ENCODE results near the gene ATP8A1.

DNA sequence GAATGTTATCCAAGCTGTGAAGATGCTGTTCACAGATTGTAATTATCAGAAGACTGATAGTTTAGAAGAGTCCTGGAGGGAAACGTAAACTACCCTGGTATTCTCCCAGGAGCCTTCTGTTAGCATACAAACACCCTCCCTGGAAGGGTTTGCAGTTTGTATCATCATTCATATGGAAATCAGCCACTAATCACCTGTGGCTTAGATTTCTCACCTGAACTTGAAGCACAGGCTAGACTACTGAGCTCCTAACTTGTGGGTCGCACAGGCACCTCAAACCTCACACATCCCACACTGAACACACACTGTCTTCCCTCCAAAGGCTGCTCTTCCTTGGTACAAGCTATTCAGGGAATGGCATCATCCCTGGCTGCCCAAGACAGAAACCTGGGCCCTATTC lies 228.9 kb downstream of the ATP8A1 start:
- TF ChIP-seq CTCF (IDR thresholded peaks at IDR 0.05; ENCODE audit: low read depth, low read length, missing input control) (no peak), RXRA (IDR thresholded peaks at IDR 0.05) (no peak), TAF1 (conservative IDR thresholded peaks at IDR 0.05) (no peak), RAD21 (IDR thresholded peaks at IDR 0.05) (no peak), GABPA (IDR thresholded peaks at IDR 0.05 in 1 of 2, conservative IDR thresholded peaks at IDR 0.05 in 1 of 2) (no peak), YY1 (IDR thresholded peaks at IDR 0.05) (no peak), EGR1 (IDR thresholded peaks at IDR 0.05; ENCODE audit: low read depth in 2 of 2) (no peak), FOXA1 (IDR thresholded peaks at IDR 0.05) (no peak)
- TF ChIP-seq, protein P1, sequence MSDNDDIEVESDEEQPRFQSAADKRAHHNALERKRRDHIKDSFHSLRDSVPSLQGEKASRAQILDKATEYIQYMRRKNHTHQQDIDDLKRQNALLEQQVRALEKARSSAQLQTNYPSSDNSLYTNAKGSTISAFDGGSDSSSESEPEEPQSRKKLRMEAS (IDR thresholded peaks at IDR 0.05), result no peak
- TF ChIP-seq, protein P2, sequence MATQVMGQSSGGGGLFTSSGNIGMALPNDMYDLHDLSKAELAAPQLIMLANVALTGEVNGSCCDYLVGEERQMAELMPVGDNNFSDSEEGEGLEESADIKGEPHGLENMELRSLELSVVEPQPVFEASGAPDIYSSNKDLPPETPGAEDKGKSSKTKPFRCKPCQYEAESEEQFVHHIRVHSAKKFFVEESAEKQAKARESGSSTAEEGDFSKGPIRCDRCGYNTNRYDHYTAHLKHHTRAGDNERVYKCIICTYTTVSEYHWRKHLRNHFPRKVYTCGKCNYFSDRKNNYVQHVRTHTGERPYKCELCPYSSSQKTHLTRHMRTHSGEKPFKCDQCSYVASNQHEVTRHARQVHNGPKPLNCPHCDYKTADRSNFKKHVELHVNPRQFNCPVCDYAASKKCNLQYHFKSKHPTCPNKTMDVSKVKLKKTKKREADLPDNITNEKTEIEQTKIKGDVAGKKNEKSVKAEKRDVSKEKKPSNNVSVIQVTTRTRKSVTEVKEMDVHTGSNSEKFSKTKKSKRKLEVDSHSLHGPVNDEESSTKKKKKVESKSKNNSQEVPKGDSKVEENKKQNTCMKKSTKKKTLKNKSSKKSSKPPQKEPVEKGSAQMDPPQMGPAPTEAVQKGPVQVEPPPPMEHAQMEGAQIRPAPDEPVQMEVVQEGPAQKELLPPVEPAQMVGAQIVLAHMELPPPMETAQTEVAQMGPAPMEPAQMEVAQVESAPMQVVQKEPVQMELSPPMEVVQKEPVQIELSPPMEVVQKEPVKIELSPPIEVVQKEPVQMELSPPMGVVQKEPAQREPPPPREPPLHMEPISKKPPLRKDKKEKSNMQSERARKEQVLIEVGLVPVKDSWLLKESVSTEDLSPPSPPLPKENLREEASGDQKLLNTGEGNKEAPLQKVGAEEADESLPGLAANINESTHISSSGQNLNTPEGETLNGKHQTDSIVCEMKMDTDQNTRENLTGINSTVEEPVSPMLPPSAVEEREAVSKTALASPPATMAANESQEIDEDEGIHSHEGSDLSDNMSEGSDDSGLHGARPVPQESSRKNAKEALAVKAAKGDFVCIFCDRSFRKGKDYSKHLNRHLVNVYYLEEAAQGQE (IDR thresholded peaks at IDR 0.05), result no peak
